Astrocyte (in vitro differentiated cells and primary cell): ENCODE measurements around the gene ENG. TPM values are rescaled to one million over a fixed set of nuclear protein-coding genes. Genes with fewer than 3 reads are reported as not detected.

Experiments
- DNase-seq: peaks from one replicate; pipeline ENCODE4 v3.0.0-alpha.2; 2010; ENCODE audit warnings: low read depth
- FAIRE-seq: peaks from 2 replicates; lab custom pipeline; 2011; peaks lifted over from hg19 to GRCh38; lab: Jason Lieb, UNC
- H2AFZ ChIP-seq: 2 replicates; pipeline ENCODE4 v1.6.0; 2012; ENCODE audit warnings: low read depth, low read length, inconsistent platforms
- H3K27ac ChIP-seq: 2 replicates; pipeline ENCODE4 v1.5.1; 2011; ENCODE audit warnings: low read depth, low read length, inconsistent platforms
- H3K27me3 ChIP-seq: 2 replicates; pipeline ENCODE4 v1.6.0; 2011; ENCODE audit warnings: low read length, inconsistent platforms; ENCODE audit not compliant: insufficient read depth
- H3K36me3 ChIP-seq: 2 replicates; pipeline ENCODE4 v1.5.1; 2011; ENCODE audit warnings: low read length, inconsistent platforms; ENCODE audit not compliant: insufficient read depth
- H3K4me1 ChIP-seq: 2 replicates; pipeline ENCODE4 v1.5.1; 2011; ENCODE audit warnings: low read length, inconsistent platforms; ENCODE audit not compliant: insufficient read depth
- H3K4me2 ChIP-seq: 2 replicates; pipeline ENCODE4 v1.6.0; 2012; ENCODE audit warnings: low read length, inconsistent platforms
- H3K4me3 ChIP-seq: 2 replicates; pipeline ENCODE4 v1.5.1; 2011; ENCODE audit warnings: low read depth, mild to moderate bottlenecking, low read length, inconsistent platforms; ENCODE audit not compliant: insufficient read depth
- H3K79me2 ChIP-seq: 2 replicates; pipeline ENCODE4 v1.6.0; 2012; ENCODE audit warnings: mild to moderate bottlenecking, low read length, inconsistent platforms; ENCODE audit not compliant: insufficient read depth
- H3K9ac ChIP-seq: 2 replicates; pipeline ENCODE4 v1.6.0; 2012; ENCODE audit warnings: mild to moderate bottlenecking, low read length, inconsistent platforms
- H3K9me3 ChIP-seq: 2 replicates; pipeline ENCODE4 v1.5.1; 2012; ENCODE audit warnings: low read depth, mild to moderate bottlenecking, low read length, inconsistent platforms; ENCODE audit not compliant: insufficient read depth
- H4K20me1 ChIP-seq: 2 replicates; pipeline ENCODE4 v1.6.0; 2012; ENCODE audit warnings: low read length, inconsistent platforms; ENCODE audit not compliant: insufficient read depth
- H3K27ac Mint-ChIP-seq: one replicate; pipeline ENCODE4 v1.8.0; 2021; ENCODE audit warnings: mild to moderate bottlenecking, mixed read lengths; ENCODE audit not compliant: unreplicated experiment
- H3K27me3 Mint-ChIP-seq: one replicate; pipeline ENCODE4 v1.8.0; 2021; ENCODE audit warnings: low read depth, mixed read lengths; ENCODE audit not compliant: unreplicated experiment
- H3K36me3 Mint-ChIP-seq: one replicate; pipeline ENCODE4 v1.8.0; 2021; ENCODE audit warnings: low read depth, mixed read lengths; ENCODE audit not compliant: unreplicated experiment
- H3K4me1 Mint-ChIP-seq: one replicate; pipeline ENCODE4 v1.8.0; 2021; ENCODE audit warnings: low read depth, mixed read lengths; ENCODE audit not compliant: unreplicated experiment
- H3K4me3 Mint-ChIP-seq: one replicate; pipeline ENCODE4 v1.8.0; 2021; ENCODE audit warnings: mild to moderate bottlenecking, moderate library complexity, mixed read lengths; ENCODE audit not compliant: unreplicated experiment
- H3K9me3 Mint-ChIP-seq: one replicate; pipeline ENCODE4 v1.8.0; 2021; ENCODE audit warnings: mild to moderate bottlenecking, mixed read lengths; ENCODE audit not compliant: unreplicated experiment
- EZH2 ChIP-seq: IDR thresholded peaks from 2 replicates; pipeline ENCODE4 v1.6.1; 2012; ENCODE audit warnings: mild to moderate bottlenecking, low read length, inconsistent platforms; ENCODE audit not compliant: insufficient read depth
- total RNA-seq: library from RNA; stranded (reverse); gene quantifications from 2 replicates; pipeline ENCODE4 v1.2.1, GENCODE V29; 2021
- TF ChIP-seq, protein P1 (sequence below): IDR thresholded peaks from 2 replicates; pipeline ENCODE4 v1.5.1; 2011; ENCODE audit warnings: low read depth, mild to moderate bottlenecking, inconsistent platforms, low read length, moderate library complexity; ENCODE audit not compliant: insufficient read depth

Gene ENG
- total RNA-seq, 1 donor from 2014 or later = 1.2 TPM

DNA sequence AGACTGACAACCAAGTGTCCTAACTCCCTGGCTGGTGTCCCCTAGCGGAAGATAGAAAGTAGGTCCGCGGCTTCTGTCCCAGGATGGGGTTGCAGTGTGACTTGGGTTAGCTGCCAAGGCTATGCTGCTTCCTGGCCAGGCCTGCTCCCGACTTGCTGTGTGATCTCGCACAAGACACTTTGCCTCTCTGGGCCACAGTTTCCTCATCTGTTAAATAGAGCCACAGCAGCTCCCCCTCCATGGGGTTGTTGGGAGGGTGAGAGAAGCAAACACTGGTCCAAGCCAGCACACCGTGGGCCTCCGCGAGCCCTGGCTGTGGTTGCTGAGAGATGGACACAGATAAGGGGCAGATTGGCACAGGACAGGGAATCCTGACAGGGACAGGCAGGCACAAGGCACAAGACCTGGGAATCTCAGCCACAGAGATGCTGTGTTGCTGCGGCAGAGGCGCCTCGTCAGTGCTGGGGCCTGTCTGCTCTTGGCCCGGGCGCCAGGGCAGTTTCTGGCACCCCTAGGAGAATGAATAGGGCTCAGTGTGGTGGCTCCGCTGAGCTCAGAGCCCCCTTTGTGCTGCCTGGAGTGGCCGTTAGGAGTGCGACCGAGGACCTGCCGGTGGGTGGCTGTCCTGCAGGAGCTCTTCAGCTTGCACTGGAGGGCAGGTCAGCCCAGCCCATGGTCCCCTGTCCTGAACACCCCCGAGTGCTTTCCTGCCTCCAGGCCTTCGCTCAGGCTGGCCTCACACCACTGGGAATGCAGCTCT, 74.2 kb downstream of the ENG start:
- peaks cover 3% of the 10 kb centered on the region for H3K27me3 Mint-ChIP-seq

DNA sequence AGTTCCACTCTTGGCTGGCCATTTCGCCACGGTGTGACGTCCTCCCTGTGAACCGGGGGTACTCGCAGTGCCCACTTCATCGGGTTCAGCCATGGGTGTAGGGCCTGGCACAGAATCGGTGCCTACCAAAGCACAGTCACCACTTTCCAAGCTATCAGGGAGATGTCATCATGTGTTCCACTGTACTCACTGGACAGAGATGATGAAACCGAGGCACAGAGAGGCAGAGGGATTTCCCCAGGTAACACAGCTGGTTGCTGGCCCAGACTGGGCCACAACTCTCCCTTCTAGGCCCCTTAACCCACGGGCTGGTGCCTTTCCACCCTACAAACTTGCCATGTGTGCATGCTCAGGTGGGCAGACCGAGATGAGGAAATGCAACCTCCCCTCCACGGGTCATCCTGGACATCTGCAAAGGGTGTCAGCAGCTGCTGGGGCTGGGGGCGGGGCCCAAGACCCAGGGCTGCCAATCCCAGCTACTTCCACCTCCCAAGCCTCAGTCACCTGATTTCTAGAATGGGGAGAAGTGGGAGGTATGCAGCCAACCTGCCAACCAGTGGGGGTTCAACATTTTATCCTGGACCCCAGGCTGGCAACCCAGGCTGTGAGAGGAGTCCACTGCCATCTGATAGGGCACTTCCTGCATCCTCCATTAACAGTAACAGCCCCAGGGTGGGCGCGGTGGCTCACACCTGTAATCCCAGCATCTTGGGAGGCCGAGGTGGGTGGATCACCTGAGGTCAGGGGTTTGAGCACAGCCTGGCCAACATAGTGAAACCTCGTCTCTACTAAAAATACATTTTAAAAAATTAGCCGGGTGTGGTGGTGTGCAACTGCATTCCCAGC, 75.1 kb downstream of the ENG start:
- Histone ChIP-seq H3K27ac (no peak overlapping the region), H2AFZ (no peak overlapping the region), H3K9ac (no peak overlapping the region), H3K79me2 (no peaks in the 10 kb centered on the region), H3K36me3 (no peaks in the 10 kb centered on the region), H4K20me1 (no peaks in the 10 kb centered on the region), H3K4me1 (no peaks in the 10 kb centered on the region), H3K27me3 (no peaks in the 10 kb centered on the region), H3K4me3 (no peak overlapping the region), H3K9me3 (no peaks in the 10 kb centered on the region), H3K4me2 (no peak overlapping the region)
- DNase-seq = no peak
- Mint-ChIP-seq H3K4me3 (no peak overlapping the region), H3K9me3 (no peaks in the 10 kb centered on the region), H3K27ac (no peak overlapping the region), H3K4me1 (no peaks in the 10 kb centered on the region), H3K36me3 (no peaks in the 10 kb centered on the region), H3K27me3 (peaks cover 4% of the 10 kb centered on the region)
- TF ChIP-seq, protein P1, sequence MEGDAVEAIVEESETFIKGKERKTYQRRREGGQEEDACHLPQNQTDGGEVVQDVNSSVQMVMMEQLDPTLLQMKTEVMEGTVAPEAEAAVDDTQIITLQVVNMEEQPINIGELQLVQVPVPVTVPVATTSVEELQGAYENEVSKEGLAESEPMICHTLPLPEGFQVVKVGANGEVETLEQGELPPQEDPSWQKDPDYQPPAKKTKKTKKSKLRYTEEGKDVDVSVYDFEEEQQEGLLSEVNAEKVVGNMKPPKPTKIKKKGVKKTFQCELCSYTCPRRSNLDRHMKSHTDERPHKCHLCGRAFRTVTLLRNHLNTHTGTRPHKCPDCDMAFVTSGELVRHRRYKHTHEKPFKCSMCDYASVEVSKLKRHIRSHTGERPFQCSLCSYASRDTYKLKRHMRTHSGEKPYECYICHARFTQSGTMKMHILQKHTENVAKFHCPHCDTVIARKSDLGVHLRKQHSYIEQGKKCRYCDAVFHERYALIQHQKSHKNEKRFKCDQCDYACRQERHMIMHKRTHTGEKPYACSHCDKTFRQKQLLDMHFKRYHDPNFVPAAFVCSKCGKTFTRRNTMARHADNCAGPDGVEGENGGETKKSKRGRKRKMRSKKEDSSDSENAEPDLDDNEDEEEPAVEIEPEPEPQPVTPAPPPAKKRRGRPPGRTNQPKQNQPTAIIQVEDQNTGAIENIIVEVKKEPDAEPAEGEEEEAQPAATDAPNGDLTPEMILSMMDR = no peak
- no peak for TF ChIP-seq EZH2
- no peak for FAIRE-seq

More for the DNA sequence above, 74.2 kb downstream of the ENG start:
- DNase-seq (no peak), FAIRE-seq (no peak)
- Mint-ChIP-seq H3K36me3 (no peaks in the 10 kb centered on the region), H3K4me1 (no peaks in the 10 kb centered on the region), H3K9me3 (no peaks in the 10 kb centered on the region), H3K4me3 (no peak overlapping the region), H3K27ac (no peak overlapping the region)
- Histone ChIP-seq H3K79me2 (no peaks in the 10 kb centered on the region), H3K27me3 (no peaks in the 10 kb centered on the region), H3K4me3 (no peak overlapping the region), H3K9me3 (no peaks in the 10 kb centered on the region), H3K36me3 (no peaks in the 10 kb centered on the region), H3K9ac (no peak overlapping the region), H3K4me2 (no peak overlapping the region), H4K20me1 (no peaks in the 10 kb centered on the region), H3K27ac (no peak overlapping the region), H2AFZ (no peak overlapping the region), H3K4me1 (no peaks in the 10 kb centered on the region)
- no peak for TF ChIP-seq EZH2
- TF ChIP-seq, protein P1 = no peak
